Spinal cord (tissue), 10 donors: Measurements from ENCODE around the gene DISP2. TPM values are rescaled to one million over a fixed set of nuclear protein-coding genes. Genes with fewer than 3 reads are reported as not detected.
A peak's percentile ranks its signal among the peaks of the same experiment; 100 is the strongest.

ENCODE experiments used
- DNase-seq, 6 donors: peaks; one replicate each; pipeline versions ENCODE4 v3.0.0 to v3.0.0-alpha.2; 2013 to 2015; ENCODE audit warnings: low spot score in 6 of 6, low read depth in 4 of 6
- H3K27ac ChIP-seq: one replicate; pipeline ENCODE4 v1.5.1; 2013; ENCODE audit warnings: low read depth, low read length, control low read depth
- H3K27me3 ChIP-seq: one replicate; pipeline ENCODE4 v1.6.1; 2013; ENCODE audit warnings: low read length; ENCODE audit not compliant: control insufficient read depth, insufficient read depth
- H3K36me3 ChIP-seq: one replicate; pipeline ENCODE4 v1.6.1; 2013; ENCODE audit warnings: low read length; ENCODE audit not compliant: control insufficient read depth, insufficient read depth
- H3K4me1 ChIP-seq: one replicate; pipeline ENCODE4 v1.6.1; 2013; ENCODE audit warnings: low read length; ENCODE audit not compliant: control insufficient read depth, insufficient read depth
- H3K4me3 ChIP-seq: one replicate; pipeline ENCODE4 v1.5.1; 2013; ENCODE audit warnings: low read depth, low read length, control low read depth
- H3K9me3 ChIP-seq: one replicate; pipeline ENCODE4 v1.6.1; 2013; ENCODE audit warnings: low read length; ENCODE audit not compliant: control insufficient read depth, insufficient read depth
- WGBS: methylation state at CpG from one replicate; pipeline ENCODE4 v1.1.5; 2013; ENCODE audit warnings: missing lambda C conversion rate; ENCODE audit not compliant: insufficient coverage; 5-methylcytosine and 5-hydroxymethylcytosine counted together
- polyA plus RNA-seq, 2 donors: library from polyadenylated mRNA; unstranded; fragments of 120-200 nt; gene quantifications; one replicate each; pipeline ENCODE4 v1.2.1, GENCODE V29; 2013; ENCODE audit not compliant: insufficient read length in 2 of 2
- total RNA-seq, 2 donors: library from RNA; depleted of rRNA in 1 of 2; stranded (reverse); fragments of 120-200 nt in 1 of 2; fragments of >200 nt in 1 of 2; gene quantifications; one replicate each; pipeline versions ENCODE4 v1.2.3 to v1.2.4, GENCODE V29; 2013 to 2014
- donor health status: healthy.

The DISP2 gene
- total and polyA plus RNA-seq, 4 donors, result 7.8 to 43.8 (median 20.9) TPM

DNA sequence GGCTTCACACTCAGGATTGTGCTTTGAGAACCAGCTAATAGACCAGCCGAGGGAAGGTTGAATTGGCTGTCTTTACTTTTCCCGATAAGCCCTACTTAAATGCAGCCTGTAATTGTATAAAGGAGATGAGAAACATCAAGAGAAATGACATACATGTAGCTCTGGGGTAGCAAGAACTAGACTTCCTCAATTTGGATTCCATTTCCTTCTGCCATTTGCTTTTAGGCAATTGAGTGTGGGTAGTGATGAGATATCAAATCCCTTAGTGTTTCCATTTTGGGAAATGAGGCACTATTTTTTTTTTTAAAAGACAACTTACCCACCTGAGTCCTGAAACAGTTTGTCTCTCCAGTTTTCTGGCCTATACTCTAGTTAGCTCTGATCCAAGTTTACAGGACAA lies 32.3 kb upstream of the DISP2 start:
- WGBS, result no CpG with 5 or more reads among the region's 2 CpGs
- Histone ChIP-seq H3K27ac (no peak overlapping the region), H3K4me3 (no peak overlapping the region), H3K9me3 (no peaks in the 10 kb centered on the region), H3K4me1 (peaks cover 45% of the 10 kb centered on the region), H3K27me3 (no peaks in the 10 kb centered on the region), H3K36me3 (no peaks in the 10 kb centered on the region)
- DNase-seq, result no peak

DNA sequence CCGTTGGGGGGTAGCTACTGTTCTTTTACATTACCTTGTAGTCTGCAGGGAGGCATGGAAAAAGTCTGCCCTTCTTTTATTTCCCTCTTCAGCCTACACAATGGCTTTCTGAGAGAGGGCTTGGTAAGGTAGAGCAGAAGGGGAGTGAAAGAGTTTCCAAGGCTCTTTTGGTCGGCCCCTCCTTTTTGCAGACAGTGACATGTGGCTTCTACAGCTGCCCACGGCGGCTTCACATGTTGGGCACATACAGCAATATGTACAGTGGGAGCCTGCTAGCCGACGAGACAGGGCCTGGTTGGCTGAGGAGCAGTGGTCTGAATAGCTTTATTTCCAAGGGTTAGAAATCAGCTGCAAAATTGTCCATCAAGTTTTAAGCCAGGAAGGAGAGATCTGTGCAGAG lies 30.6 kb upstream of the DISP2 start:
- Histone ChIP-seq H3K4me1 (peaks cover 37% of the 10 kb centered on the region), H3K4me3 (no peak overlapping the region), H3K36me3 (peaks cover 13% of the 10 kb centered on the region), H3K27me3 (no peaks in the 10 kb centered on the region), H3K9me3 (no peaks in the 10 kb centered on the region), H3K27ac (no peak overlapping the region)
- peak in 1 of 6 donors; percentile 66 for DNase-seq
- WGBS, result 14% methylated on average over 5 of the region's 6 CpGs

DNA sequence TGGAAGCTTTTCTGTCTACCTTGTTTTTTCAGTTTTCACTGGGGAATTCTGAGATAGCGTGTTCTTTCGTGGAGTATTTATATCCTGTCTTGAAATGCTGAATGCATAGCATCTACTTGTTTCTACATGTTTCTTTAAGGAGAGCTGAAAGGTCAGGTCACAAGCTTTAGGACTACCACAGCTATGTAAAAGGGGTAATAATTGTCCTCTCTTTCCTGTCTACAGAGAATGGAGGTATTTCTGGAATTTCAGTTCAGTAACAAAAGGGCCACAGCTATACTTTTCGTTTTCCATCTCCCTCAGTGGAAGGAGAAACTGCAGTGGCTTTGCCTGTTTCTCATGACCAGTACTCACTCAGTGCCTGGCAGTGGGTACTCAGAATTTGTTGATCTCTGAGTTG lies 29.8 kb upstream of the DISP2 start:
- Histone ChIP-seq H3K27ac (no peak overlapping the region), H3K9me3 (no peaks in the 10 kb centered on the region), H3K27me3 (no peaks in the 10 kb centered on the region), H3K4me3 (no peak overlapping the region), H3K4me1 (peaks cover 30% of the 10 kb centered on the region), H3K36me3 (peaks cover 13% of the 10 kb centered on the region)
- no peak for DNase-seq
- no CpG with 5 or more reads among the region's 3 CpGs for WGBS

DNA sequence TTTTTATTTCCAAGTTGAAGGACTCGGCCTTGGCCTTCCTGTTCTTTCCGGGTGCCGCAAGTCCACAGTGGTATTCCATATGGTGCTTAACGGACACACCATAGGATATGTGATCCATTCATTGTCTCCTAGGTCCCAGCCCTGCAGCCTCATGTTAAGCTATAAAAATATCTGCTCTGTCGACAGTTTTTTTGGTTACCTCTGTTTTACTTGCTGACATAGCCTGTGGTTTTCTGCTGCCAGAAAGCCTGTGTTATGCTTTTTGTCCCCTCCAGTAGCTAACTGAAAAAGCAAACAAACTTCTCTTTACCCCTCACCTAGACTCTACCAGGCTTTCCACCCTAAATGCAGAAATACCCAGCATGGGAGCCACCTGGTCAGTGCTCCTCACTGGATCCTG lies 29.3 kb upstream of the DISP2 start:
- Histone ChIP-seq H3K4me1 (peaks cover 30% of the 10 kb centered on the region), H3K27me3 (no peaks in the 10 kb centered on the region), H3K27ac (no peak overlapping the region), H3K4me3 (no peak overlapping the region), H3K36me3 (peaks cover 14% of the 10 kb centered on the region), H3K9me3 (no peaks in the 10 kb centered on the region)
- DNase-seq, result no peak
- 69% methylated on average over 5 of the region's 5 CpGs for WGBS

DNA sequence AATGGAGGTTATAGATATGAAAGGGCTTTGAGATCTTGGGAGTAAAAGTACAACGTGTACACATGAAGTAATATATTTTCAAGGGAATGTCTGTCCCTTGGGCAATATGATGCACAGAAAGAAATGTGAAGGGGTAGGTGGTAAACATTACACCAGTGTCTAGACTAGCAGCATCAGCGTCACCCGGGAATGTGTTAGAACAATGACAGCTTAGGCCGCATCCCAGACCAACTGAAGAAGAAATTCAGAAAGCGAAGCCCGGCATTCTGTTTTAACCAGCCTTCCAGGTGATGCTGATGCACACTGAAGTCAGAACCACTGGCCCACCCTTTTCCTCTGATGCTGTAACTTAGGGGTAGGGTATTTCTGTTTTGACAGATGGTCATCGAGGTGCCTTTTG lies 28.2 kb upstream of the DISP2 start:
- WGBS, result 23% methylated on average over 2 of the region's 7 CpGs
- H3K4me1 ChIP-seq, result peaks cover 36% of the 10 kb centered on the region
- peaks cover 22% of the 10 kb centered on the region for H3K36me3 ChIP-seq
- no peak overlapping the region for H3K27ac ChIP-seq
- no peaks in the 10 kb centered on the region for H3K9me3 ChIP-seq
- no peak for DNase-seq
- H3K27me3 ChIP-seq, result no peaks in the 10 kb centered on the region
- H3K4me3 ChIP-seq, result no peak overlapping the region

DNA sequence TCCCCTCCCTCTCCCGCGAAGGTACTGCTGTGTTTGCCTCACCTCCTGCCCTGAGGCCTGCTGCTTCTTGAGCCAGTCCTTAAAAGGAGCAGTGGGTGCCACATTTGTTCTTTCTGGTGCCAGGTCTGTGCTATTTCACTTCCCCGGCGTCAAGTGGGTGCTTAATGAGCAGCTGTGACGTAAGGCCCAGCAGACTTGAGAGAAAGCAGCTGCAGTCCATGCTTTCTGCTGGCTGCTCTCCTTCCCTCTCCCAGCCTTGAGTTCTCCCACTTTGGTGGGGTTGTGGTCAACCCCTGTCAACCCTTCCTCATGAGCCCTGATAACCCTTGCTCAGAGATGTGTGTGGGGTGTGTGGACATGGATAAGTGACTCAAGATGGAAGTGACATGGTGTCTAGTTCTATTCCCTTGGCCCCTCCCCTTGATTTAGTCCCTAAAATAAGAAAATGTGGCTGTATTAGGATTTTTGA lies 27.6 kb upstream of the DISP2 start:
- H3K9me3 ChIP-seq, result no peaks in the 10 kb centered on the region
- no peaks in the 10 kb centered on the region for H3K27me3 ChIP-seq
- peaks cover 36% of the 10 kb centered on the region for H3K4me1 ChIP-seq
- H3K4me3 ChIP-seq, result no peak overlapping the region
- 41% methylated on average over 5 of the region's 5 CpGs for WGBS
- peaks cover 28% of the 10 kb centered on the region for H3K36me3 ChIP-seq
- no peak for DNase-seq
- no peak overlapping the region for H3K27ac ChIP-seq

DNA sequence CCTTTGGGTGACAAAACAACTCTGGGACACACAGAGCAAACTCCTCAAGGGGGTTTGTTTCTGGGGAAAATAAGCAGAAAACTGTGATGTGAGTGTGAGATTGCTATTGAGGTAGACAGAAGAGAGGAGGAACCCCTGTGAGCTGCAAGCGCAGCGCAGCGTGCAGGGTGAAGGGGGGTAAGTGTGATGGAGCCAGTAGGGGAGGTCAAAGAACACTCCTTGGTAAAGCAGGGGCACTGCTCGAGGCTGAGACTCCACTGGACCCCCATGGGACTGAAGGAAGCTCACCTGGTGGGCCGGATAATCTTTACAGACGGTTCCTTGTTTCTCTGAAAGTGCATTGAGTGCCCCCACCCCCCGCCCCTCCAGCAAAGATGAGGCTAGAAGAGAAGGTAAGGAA lies 27.0 kb upstream of the DISP2 start:
- DNase-seq, result no peak
- Histone ChIP-seq H3K27ac (no peak overlapping the region), H3K9me3 (no peaks in the 10 kb centered on the region), H3K4me1 (peaks cover 41% of the 10 kb centered on the region), H3K4me3 (no peak overlapping the region), H3K36me3 (peaks cover 32% of the 10 kb centered on the region), H3K27me3 (no peaks in the 10 kb centered on the region)
- WGBS, result 91% methylated on average over 3 of the region's 7 CpGs

DNA sequence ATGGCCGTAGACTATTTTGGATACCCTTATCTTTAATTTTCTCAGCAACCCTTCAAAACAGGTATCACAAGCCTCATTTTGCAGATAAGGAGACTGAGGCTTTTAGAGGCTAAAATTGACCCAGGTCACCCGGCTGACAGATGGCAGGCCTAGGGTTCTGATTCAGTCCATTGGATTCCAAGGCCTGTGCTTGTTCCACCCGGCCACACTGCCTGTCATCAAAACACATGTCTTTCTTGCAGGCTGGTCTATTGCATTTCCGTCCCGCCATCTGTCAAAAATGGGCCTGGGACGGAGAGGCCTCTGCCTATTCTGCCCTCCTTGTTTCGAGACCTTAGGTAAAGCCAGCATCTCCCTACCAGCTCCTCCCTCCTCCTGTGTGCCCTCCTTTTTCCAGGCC lies 26.4 kb upstream of the DISP2 start:
- 85% methylated on average over 6 of the region's 7 CpGs for WGBS
- Histone ChIP-seq H3K27ac (no peak overlapping the region), H3K27me3 (no peaks in the 10 kb centered on the region), H3K9me3 (no peaks in the 10 kb centered on the region), H3K36me3 (peaks cover 38% of the 10 kb centered on the region), H3K4me1 (peaks cover 47% of the 10 kb centered on the region), H3K4me3 (no peak overlapping the region)
- no peak for DNase-seq

DNA sequence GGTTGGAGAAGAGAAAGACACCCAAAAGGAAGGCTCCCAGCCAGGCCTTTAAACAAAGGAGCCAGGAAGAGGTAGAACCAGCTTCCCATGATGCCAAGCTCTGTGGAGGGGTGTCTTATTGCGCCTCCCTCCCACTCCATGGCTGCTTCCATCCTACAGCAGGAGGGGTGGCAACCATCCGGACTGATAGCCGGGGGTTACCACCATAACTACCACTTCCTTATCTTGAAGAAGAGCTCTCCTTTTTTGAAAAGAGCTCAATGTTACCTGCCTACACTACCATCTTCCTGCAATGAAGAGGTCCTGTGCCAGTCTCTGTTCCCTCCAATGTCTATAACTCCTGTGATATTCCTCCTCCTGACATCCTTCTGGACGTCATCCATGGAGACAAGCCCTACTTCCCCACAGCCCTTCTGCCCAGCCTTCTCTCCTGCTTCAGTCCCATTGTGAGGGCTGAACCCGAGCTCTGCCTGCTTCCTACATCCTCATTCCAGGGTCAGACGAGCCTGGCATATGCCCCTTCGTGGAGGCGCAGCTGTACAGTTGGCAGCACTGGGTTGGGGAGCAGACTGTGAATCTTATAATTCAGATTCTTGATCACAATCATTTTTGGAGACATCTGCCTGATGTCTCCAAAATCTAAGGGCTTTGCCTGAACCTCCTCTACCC lies 25.8 kb upstream of the DISP2 start:
- Histone ChIP-seq H3K9me3 (no peaks in the 10 kb centered on the region), H3K4me1 (peaks cover 49% of the 10 kb centered on the region), H3K27ac (no peak overlapping the region), H3K27me3 (no peaks in the 10 kb centered on the region), H3K4me3 (no peak overlapping the region), H3K36me3 (peaks cover 38% of the 10 kb centered on the region)
- 73% methylated on average over 6 of the region's 8 CpGs for WGBS
- no peak for DNase-seq

DNA sequence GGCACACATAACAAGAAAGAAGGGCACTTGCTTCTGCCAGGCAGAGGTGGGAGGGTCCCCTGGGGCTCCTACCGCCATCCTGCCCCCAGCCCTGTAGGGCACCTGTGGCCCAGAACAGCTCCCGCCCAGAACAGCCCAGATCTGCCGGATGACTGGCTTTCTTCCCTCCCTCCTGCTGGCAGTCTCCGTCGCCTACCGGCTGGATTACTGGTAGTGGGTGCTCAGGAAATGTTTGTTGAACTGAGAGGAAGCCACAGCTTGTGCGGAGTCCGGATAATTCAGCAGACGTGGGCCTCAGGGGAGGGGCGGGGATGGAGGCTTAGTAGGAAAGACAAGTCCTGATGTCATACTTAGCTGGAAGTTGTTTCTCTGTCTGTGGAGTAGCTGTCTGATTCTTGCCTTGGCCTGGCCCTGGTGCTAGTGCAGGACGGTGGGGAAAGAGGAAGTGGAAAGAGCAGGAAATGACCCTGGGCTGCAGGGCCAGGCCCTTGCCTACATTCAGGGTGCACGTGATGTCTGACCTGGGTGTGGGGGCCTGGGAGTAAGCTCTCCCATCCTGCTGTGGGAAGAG lies 24.0 kb upstream of the DISP2 start:
- Histone ChIP-seq H3K36me3 (peaks cover 42% of the 10 kb centered on the region), H3K27me3 (no peaks in the 10 kb centered on the region), H3K4me1 (peaks cover 62% of the 10 kb centered on the region), H3K27ac (peak overlapping the region; percentile 67), H3K4me3 (no peak overlapping the region), H3K9me3 (no peaks in the 10 kb centered on the region)
- 60% methylated on average over 12 of the region's 12 CpGs for WGBS
- DNase-seq, result peak in 1 of 6 donors; percentile 57
